HepG2 (cell line): ENCODE data around the gene NELFB. TPM values are rescaled to one million over a fixed set of nuclear protein-coding genes. Genes with fewer than 3 reads are reported as not detected.
A peak's percentile ranks its signal among the peaks of the same experiment; 100 is the strongest.

Source experiments
- BATF2 ChIP-seq: sonication (generic); formaldehyde crosslinking; IDR thresholded peaks from 2 replicates; pipeline ENCODE4 v1.8.0; 2022; ENCODE audit warnings: mild to moderate bottlenecking, missing genetic modification reagents, moderate library complexity
- GFI1 ChIP-seq: sonication (generic); formaldehyde crosslinking; IDR thresholded peaks from 2 replicates; pipeline ENCODE4 v1.5.0; 2020; ENCODE audit warnings: missing genetic modification reagents, mild to moderate bottlenecking, borderline replicate concordance
- GPBP1L1 ChIP-seq: sonication (generic); formaldehyde crosslinking; IDR thresholded peaks from 2 replicates; pipeline ENCODE4 v1.5.0; 2020; ENCODE audit warnings: mild to moderate bottlenecking, missing genetic modification reagents
- KDM5A ChIP-seq: fragments of 200-600 bp; sonication (generic); IDR thresholded peaks from 2 replicates; pipeline ENCODE4 v1.7.0; 2018; ENCODE audit warnings: antibody characterized with exemption, mild to moderate bottlenecking, low read length, borderline replicate concordance
- KIAA2018 ChIP-seq: sonication (generic); formaldehyde crosslinking; IDR thresholded peaks from 2 replicates; pipeline ENCODE4 v1.5.0; 2020; ENCODE audit warnings: mild to moderate bottlenecking, missing genetic modification reagents, borderline replicate concordance
- LCORL ChIP-seq, 2 experiments: fragments of 450-650 bp in 1 of 2; sonication (generic) in 1 of 2; formaldehyde crosslinking in 1 of 2; IDR thresholded peaks; 2 replicates each; pipeline versions ENCODE4 v1.5.0 to v1.6.1; 2017 to 2020; ENCODE audit warnings: antibody characterized with exemption in 1 of 2, missing genetic modification reagents in 1 of 2
- MATR3 ChIP-seq: sonication (generic); formaldehyde crosslinking; IDR thresholded peaks from 2 replicates; pipeline ENCODE4 v1.4.0; 2020; ENCODE audit warnings: missing genetic modification reagents
- RXRA ChIP-seq: sonication (generic); formaldehyde crosslinking; IDR thresholded peaks from 2 replicates; pipeline ENCODE4 v1.5.1; 2020; ENCODE audit warnings: missing genetic modification reagents
- SNAPC5 ChIP-seq: sonication (generic); formaldehyde crosslinking; IDR thresholded peaks from 2 replicates; pipeline ENCODE4 v1.8.1; 2023; ENCODE audit warnings: mild to moderate bottlenecking, missing genetic modification reagents, borderline replicate concordance
- TAF15 ChIP-seq: fragments of 200-400 bp; formaldehyde crosslinking; IDR thresholded peaks from one replicate; pipeline ENCODE4 v1.6.1; 2018; ENCODE audit warnings: mild to moderate bottlenecking, low read depth, low read length; ENCODE audit not compliant: poor library complexity, severe bottlenecking
- ZNF362 ChIP-seq: sonication (generic); formaldehyde crosslinking; IDR thresholded peaks from 2 replicates; pipeline ENCODE4 v1.4.0; 2020; ENCODE audit warnings: missing genetic modification reagents, mild to moderate bottlenecking, borderline replicate concordance
- ZNF549 ChIP-seq: sonication (generic); formaldehyde crosslinking; IDR thresholded peaks from 2 replicates; pipeline ENCODE4 v1.5.0; 2020; ENCODE audit warnings: missing genetic modification reagents
- ZNF644 ChIP-seq: IDR thresholded peaks from 2 replicates; pipeline ENCODE4 v1.6.1; 2016; ENCODE audit warnings: low read depth
- ZNF800 ChIP-seq: sonication (generic); formaldehyde crosslinking; IDR thresholded peaks from 2 replicates; pipeline ENCODE4 v1.4.0; 2020; ENCODE audit warnings: missing genetic modification reagents
- polyA plus RNA-seq, 8 experiments: library from polyadenylated mRNA; depleted of rRNA in 3 of 8; stranded (reverse) in 7 of 8; unstranded in 1 of 8; fragments of >200 nt; fragmentation: Illumina TruSeq in 4 of 8; extraction: Trizol in 4 of 8; gene quantifications; 2 replicates each; pipeline versions ENCODE4 v1.2.1 to v1.2.3, GENCODE V29; 2011 to 2016; ENCODE audit warnings: low read depth in 4 of 8, missing spikeins in 1 of 8, mixed read lengths in 1 of 8; ENCODE audit not compliant: insufficient read depth in 1 of 8
- total RNA-seq, 5 experiments: library from RNA; depleted of rRNA; stranded (reverse); fragments of >200 nt; fragmentation: Illumina TruSeq; extraction: Trizol; gene quantifications; 2 replicates each; pipeline ENCODE4 v1.2.3, GENCODE V29; 2016; ENCODE audit warnings: low read depth in 1 of 5

The NELFB gene
- total and polyA plus RNA-seq, 2 of the 13 experiments (the other 11 are each of a cell fraction or from before 2014, with no cell fraction given) = 26.5 to 45.8 TPM

- TF ChIP-seq LCORL (IDR thresholded peaks at IDR 0.05) (no peak), LCORL (CRISPR knock-in tag; IDR thresholded peaks at IDR 0.05) (no peak; the same call in 1 of the 2 replicates), KIAA2018 (CRISPR knock-in tag) (no peak), MATR3 (CRISPR knock-in tag) (no peak), GFI1 (CRISPR knock-in tag) (no peak), SNAPC5 (CRISPR knock-in tag) (no peak; the same call in 1 of the 2 replicates), RXRA (peak; percentile 52; the same call in 1 of the 2 replicates), ZNF644 (CRISPR knock-in tag) (no peak), GPBP1L1 (no peak), ZNF362 (CRISPR knock-in tag) (no peak), TAF15 (no peak), KDM5A (0 out of 2 replicates have a peak, but pooled peaks have one; percentile 14), ZNF800 (0 out of 2 replicates have a peak, but pooled peaks have one; percentile 39), BATF2 (no peak), ZNF549 (CRISPR knock-in tag) (no peak)
Measured at GRCh38 chr9:137235424-137236237, 19.5 kb upstream of the NELFB start (continued).
